ENCODE results near the gene OR6C68.

- TF ChIP-seq POLR2AphosphoS5 (IDR thresholded peaks at IDR 0.05; ENCODE audit: low read depth, low read length): no peak
- no peak for TF ChIP-seq REST (IDR thresholded peaks at IDR 0.05; ENCODE audit: insufficient read depth in 1 of 2, low read depth in 2 of 2, low read length in 2 of 2)
- no peak for TF ChIP-seq TAF1 (IDR thresholded peaks at IDR 0.05; ENCODE audit: borderline replicate concordance, insufficient read depth, low read length)
- no peak for TF ChIP-seq SIN3A (IDR thresholded peaks at IDR 0.05; ENCODE audit: borderline replicate concordance, insufficient read depth, low read length)
- TF ChIP-seq FOXP2 (optimal IDR thresholded peaks at IDR 0.05; ENCODE audit: borderline replicate concordance, extremely low read depth, extremely low read length, insufficient read depth): no peak
Measured at GRCh38 chr12:55467836-55468235, 24.3 kb upstream of the OR6C68 start.
